Measurements from ENCODE around the gene NAALADL2.

- TF ChIP-seq CTCF (conservative IDR thresholded peaks at IDR 0.05 in 1 of 2, IDR thresholded peaks at IDR 0.05 in 1 of 2; ENCODE audit: extremely low read depth in 1 of 2, insufficient read depth in 1 of 2, low read depth in 1 of 2, low read length in 2 of 2) (no peak), EZH2 (IDR thresholded peaks at IDR 0.05; ENCODE audit: borderline replicate concordance, low read length) (no peak)
These were observed 998.6 kb downstream of the NAALADL2 start for GRCh38 chr3:175857666-175858270.

Data from mammary epithelial cell (primary cell).